ENCODE data around the gene TSPAN14.

- TF ChIP-seq CTCF (IDR thresholded peaks at IDR 0.05; ENCODE audit: low read depth, low read length, missing input control) (no peak), ZBTB33 (IDR thresholded peaks at IDR 0.05) (no peak), GABPA (IDR thresholded peaks at IDR 0.05 in 1 of 2, conservative IDR thresholded peaks at IDR 0.05 in 1 of 2) (no peak), EGR1 (IDR thresholded peaks at IDR 0.05; ENCODE audit: low read depth in 2 of 2) (no peak), HNF4G (IDR thresholded peaks at IDR 0.05) (peak; percentile 1), JUND (IDR thresholded peaks at IDR 0.05) (no peak), MAX (IDR thresholded peaks at IDR 0.05) (no peak)
These were observed 50.9 kb downstream of the TSPAN14 start for GRCh38 chr10:80504897-80505465.
